GM10266 (cell line): ENCODE results near the gene SLC5A5.
A peak's percentile ranks its signal among the peaks of the same experiment; 100 is the strongest.

Source experiments
- DNase-seq: peaks from one replicate; pipeline ENCODE4 v3.0.0; 2012; ENCODE audit errors: extremely low spot score
- TF ChIP-seq, protein P1 (sequence below): IDR thresholded peaks from 2 replicates; pipeline ENCODE4 v1.5.1; 2012; ENCODE audit warnings: mild to moderate bottlenecking, low read depth; ENCODE audit not compliant: control insufficient read depth, insufficient read depth; ENCODE audit errors: missing control alignments

Gene SLC5A5

DNA sequence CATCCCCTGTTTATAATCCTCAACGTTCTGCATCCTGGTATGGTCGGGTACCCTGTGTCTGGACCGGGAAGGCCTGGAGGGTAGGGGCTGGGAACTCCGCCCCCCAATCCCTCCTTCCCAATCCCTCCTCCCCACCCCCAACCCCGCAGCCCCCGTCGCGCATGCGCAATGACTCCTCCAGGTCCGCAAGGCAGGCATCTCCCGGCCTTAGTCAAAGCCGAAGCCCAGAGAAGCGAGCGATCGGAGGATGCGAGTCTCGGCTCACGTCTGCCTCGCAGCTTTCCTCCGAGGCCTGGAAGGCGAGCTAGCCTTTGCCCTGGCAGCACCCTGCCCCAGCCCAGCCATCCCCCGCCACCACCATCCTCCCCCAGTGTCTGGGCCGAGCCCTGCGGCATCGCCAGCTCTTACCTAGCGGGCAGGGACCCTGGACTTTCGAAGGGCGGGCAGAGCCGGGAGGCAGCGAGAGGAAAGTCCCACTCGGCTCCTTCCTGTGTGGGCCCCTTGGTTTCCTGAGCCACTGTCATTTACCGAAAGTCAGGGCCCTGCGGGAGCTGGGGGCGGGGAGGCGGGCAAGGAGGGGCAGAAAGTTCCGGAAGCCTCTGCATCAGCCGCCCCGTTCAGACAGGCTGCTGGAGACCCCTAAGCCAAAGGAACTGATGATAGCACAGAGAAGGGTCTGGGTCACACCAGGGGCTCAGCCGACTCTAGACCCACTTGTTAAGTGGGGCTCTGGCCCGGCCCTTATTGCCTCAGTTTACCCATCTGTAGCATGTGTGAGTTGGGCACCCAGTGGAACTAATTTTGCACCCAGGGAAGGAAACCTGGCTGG lies 24.0 kb upstream of the SLC5A5 start, which contains the start of gene JAK3:
JAK3 (minus strand) TSS at position 445 of the 829 bp plus-strand sequence. CDS start 3,565 bp downstream, outside the sequence.
- DNase-seq = peak; percentile 89
- TF ChIP-seq, protein P1, sequence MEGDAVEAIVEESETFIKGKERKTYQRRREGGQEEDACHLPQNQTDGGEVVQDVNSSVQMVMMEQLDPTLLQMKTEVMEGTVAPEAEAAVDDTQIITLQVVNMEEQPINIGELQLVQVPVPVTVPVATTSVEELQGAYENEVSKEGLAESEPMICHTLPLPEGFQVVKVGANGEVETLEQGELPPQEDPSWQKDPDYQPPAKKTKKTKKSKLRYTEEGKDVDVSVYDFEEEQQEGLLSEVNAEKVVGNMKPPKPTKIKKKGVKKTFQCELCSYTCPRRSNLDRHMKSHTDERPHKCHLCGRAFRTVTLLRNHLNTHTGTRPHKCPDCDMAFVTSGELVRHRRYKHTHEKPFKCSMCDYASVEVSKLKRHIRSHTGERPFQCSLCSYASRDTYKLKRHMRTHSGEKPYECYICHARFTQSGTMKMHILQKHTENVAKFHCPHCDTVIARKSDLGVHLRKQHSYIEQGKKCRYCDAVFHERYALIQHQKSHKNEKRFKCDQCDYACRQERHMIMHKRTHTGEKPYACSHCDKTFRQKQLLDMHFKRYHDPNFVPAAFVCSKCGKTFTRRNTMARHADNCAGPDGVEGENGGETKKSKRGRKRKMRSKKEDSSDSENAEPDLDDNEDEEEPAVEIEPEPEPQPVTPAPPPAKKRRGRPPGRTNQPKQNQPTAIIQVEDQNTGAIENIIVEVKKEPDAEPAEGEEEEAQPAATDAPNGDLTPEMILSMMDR = no peak

GRCh38 chr19:17848595-17849292 lies 23.0 kb upstream of the SLC5A5 start:
- DNase-seq = no peak

DNA sequence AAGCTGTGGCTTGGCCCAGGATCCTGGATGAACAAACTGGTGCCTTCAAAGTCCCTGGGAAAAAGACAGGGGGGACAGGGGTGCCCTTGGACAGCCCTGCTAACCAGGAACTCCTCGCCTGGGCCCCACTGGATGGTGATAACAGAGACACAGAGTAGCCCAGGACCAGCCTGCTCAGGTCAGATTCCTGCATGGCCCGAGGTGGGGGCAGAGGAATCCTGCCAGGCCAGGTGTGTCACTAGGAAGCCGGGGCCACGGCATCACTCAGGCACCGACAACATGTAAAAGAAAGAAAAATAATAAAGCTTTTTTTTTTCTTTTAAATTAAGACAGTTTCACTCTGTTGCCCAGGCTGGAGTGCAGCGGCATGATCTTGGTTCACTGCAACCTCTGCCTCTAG lies 17.7 kb upstream of the SLC5A5 start:
- DNase-seq = no peak
- TF ChIP-seq, protein P1 = no peak

More at GRCh38 chr19:17848595-17849292, 23.0 kb upstream of the SLC5A5 start:
- TF ChIP-seq, protein P1 = no peak

DNA sequence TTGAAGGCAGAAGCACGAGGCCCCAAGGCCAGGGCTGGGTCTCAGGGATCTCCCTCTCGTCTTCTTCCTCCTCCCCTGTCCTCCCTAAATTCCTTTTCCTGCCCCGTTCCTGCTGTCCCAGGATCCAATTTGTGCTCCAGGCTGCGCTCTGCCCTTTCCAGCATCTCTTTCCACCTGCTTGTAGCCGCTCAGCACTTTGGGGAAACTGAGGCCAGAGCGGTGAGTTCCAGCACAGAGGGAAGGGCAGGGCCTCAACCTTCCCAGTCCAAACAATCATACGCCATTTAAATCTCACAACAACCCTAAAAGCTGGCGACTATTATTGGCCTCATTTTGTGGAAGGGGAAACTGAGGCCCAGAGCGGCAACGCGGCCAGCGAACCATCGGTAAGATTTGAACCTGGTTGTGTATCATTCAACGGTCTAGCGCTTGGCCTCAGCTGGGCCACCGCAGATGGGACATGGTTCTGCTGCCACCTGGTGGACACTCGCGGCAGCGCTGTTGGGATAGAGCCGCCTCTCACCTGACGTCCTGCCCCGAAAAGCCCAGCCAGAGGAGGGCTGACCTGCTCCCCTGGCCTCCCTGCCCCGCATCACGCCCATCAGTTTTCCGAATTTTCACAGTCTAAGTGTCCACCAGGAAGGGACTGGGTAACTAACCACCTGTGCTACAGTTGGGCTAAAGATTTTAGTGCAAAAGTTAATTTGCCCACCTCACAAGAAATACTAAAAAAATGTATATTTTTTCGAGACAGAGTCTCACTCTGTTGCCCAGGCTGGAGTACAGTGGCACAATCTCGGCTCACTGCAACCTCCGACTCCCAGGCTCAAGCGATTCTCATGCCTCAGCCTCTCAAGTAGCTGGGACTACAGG lies 16.2 kb upstream of the SLC5A5 start:
- peak; percentile 84 for DNase-seq
- TF ChIP-seq, protein P1 = peak; percentile 99

DNA sequence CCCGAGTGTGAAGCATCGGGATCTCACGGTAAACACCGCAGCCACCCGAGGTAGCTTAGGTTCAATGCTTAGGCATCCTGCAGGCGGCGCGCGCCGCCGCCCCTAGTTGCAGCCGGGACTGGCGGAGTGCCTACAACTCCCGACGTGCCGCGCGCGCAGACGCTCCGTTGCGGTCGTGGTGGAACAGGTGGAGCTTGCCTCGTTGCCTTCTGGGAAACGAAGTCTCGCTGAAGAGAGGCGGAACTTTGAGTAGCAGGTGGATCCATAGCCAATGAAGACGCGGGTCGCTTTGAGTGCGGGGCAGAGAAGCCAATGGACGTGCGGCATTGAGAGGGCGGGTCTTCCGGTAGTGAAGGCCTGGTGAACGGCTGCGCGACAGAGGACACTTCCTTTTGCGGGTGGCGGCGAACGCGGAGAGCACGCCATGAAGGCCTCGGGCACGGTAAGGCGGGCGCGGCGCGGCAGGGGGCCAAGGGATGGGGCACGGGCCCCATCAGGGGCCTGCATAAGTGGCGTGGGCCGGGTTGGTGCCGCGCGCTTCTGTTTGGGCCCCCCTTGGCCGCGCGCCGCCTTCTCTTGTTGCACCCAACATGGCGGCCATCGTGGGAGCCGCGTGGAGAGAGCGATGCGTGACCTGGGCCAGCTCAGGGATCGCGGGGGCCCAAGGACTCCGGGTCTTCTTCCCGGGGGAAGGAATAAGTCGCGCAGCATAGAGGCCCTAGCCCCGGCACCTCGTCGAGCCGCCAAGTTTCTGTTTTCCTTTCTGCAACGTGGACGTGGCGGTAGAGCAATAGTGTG lies 12.0 kb upstream of the SLC5A5 start, which contains the start of gene RPL18A:
RPL18A (plus strand) TSS at position 378 of the 798 bp plus-strand sequence; CDS start at position 425, 47 bp downstream.
- TF ChIP-seq, protein P1 = peak; percentile 93
- peak; percentile 97 for DNase-seq

DNA sequence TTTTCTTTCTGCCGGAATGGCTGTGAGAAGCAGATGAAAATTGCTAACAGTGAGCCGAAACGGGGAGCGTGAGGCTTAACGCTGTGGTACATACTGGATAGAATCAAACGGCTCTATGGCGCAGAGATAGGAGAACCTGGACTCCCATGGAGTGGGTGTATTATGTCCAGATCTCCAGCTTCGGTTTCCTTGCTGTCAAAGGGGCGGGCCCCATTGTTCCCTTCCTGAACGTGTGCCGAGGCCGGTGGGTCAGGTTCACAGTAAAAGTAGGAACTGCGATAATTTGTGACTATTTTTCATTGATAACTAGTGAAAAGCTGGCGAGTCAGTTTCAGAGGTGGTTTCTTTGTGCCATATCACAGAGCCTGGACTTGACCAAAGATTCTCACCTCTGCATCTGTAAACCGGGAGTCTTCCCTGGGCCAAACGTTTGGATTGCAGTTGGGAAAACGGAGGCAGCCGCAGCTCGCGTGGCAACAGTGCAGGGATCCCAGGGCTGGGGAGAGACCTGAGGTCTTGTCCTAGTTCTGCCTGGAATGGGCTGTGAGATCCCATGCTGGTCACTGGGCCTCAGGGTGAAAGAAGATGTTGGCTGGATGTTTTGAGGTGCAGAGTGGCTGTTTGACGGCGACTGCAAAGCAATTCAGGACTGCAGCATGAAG lies 11.3 kb upstream of the SLC5A5 start:
- DNase-seq = no peak
- TF ChIP-seq, protein P1 = no peak
